HG03457 (cell line): ENCODE measurements around the gene CHST13.

Source experiments
- ATAC-seq: cut with Tn5 transposase; IDR thresholded peaks from one replicate; pipeline ENCODE4 v1.9.1; 2021; ENCODE audit warnings: moderate number of reproducible peaks; ENCODE audit not compliant: unreplicated experiment

Gene CHST13

GRCh38 chr3:126508564-126508964 is 15.4 kb upstream of the CHST13 start:
- ATAC-seq: no peak

DNA sequence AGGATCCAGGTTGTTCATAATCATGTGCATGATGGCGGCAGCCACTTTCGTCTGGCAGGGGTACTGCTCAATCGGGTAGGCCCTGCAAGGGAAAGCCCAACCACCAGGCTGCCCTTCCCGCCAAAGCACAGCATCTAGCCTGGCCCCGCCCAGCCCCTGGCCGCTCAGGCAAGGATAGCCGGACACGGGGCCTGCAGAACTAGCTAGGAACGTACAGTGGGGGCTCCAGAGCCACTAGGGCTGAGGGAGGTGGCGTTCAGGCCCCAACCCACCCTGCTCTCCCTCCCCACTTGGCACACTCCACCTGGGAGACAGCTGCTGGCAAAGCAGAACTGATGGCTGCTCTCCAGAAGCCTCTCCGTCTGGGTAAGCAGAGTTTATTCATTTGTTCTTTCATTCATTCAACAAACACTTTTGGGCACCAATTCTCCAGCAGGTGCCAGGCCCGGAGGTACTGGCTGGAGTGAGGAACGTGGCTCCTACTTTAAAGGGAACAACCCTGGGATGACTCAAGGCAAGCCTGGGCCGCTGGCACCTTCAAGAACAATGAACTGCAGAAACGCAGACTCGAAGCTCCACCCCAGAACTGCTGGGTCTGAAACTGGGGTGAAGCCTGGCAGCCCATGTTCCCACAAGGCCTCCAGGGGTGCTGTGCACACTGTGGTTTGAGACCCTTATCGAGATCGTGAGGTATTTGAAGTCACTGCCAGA is 14.2 kb upstream of the CHST13 start:
- no peak for ATAC-seq

DNA sequence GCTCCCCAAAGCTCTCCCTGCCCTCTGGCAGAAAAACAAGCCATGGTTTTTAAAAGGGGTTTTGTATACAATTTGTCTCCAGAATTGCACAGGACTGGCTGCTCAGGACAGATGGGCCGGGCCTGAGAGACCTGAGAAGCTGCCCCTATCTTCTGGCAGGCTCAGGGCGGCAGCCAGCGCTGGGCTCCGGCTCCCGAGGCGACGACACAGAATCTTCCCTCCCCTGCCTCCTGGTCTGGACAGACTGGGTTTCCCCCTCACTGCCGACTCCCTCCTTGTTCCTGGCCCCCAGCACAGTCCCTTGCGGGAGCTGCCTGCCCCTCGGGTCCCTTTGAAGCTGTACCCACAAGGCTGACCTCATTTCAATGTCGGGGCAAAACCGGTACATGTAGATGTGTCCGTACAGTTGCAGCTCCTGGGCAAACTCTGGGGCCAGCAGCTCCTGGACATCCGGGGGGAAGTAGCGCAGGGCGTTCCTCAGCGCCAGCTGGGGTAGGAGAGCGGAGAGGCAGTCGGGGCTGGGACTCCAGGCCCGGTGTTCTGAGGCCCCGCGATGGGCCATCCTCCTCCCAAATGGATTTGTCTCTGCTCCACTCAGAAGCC is 13.5 kb upstream of the CHST13 start:
- ATAC-seq: no peak

DNA sequence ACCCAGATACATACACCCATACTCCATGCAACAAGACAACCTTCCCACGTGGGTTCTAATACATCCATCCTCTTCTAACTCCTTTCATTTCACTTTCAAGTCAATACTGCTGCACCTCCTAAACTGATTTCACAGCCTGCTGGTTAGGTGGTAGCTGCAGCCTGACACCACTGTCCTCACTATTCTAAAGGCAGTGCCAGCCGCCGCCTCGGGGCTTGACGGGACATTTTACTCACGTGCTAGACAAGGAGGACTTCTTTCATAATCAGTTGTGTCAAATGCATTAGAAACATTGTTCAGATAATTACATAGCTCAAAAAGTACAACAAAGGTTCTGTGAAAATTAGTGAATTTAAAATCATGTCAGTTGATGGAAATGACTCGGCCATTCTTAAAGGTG is 12.7 kb upstream of the CHST13 start:
- no peak for ATAC-seq

GRCh38 chr3:126512026-126512425 is 11.9 kb upstream of the CHST13 start:
- no peak for ATAC-seq

GRCh38 chr3:126512916-126513650 is 10.9 kb upstream of the CHST13 start:
- ATAC-seq: no peak

DNA sequence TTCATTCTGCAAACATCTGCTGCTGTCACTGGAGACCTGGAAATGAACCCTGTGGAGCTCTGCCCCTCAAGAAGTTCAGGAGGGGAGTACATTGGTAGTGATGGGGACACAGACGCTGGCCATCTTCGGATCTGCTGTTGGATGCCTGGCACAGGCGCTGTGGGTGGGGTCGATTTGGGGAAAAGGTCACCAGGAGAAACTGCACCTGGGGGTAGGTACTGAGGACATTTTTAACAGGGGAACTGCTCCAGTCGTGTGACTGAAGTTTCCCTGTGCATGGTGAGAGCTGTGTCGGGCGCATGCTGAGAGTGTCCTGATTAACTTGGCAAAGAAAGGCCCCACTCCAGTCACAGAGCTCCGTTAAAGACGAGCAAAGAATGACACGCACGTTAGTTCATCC is 9.8 kb upstream of the CHST13 start:
- ATAC-seq: no peak

GRCh38 chr3:126515066-126515706 is 8.8 kb upstream of the CHST13 start:
- no peak for ATAC-seq

- no peak for ATAC-seq
Measured at GRCh38 chr3:126516152-126516935, 7.6 kb upstream of the CHST13 start.

GRCh38 chr3:126516936-126517290 is 7.0 kb upstream of the CHST13 start:
- no peak for ATAC-seq

DNA sequence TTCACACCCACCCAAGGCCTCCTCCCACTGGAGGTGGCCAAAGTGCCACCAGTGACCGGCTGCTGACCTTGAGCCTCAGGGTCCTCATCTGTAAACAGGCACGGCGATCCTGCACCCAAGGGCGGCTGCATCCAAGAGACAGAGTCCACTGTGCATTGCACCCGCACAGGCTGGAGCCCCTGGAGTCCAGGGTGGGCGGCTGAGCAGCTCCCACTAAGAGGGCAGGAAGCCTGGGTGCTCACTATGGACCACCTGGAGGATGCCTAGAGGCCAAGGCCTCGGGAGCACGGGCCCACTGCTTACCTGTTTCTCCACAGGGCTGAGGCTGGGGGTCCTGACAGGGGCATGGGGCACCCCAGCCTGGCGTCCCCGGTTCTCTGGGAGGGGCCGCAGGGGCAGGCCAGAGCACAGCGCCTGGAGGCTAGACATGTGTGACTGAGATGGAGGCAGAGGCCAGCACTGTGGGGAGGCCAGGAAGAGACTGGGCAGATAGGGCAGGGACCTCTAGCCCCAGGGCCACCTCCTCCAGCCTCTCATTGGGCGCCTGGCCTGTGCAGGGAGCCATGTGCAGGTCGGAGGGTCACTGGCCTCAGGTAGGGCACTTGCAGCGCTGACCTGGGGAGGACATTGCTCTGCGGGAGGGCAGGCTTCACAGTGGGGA is 6.5 kb upstream of the CHST13 start, which contains the start of gene UROC1:
TSS of gene UROC1 (minus strand) at position 483 of the 661 bp plus-strand sequence. CDS start at position 429, 54 bp downstream.
- ATAC-seq: no peak

GRCh38 chr3:126517986-126518778 is 5.8 kb upstream of the CHST13 start:
- ATAC-seq: no peak

DNA sequence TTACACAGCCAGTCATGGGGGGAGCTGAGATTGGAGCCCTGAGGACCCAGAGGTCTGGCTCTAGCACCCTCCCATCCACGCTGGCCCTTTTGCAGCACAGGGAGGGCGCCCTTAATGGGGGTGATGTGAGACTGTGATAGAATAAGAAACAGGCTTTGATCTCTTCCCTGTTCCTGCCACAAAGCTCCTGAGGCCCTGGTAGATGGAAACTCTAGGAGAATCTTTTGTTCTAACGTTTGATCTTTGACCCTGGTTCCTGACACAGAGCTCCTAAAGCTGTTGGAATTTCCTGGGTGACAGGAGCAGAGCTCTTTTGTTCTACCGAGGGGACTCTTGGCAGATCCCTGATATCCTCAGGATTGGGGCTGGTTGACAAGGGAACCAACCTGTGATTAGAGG is 5.2 kb upstream of the CHST13 start:
- no peak for ATAC-seq

GRCh38 chr3:126519506-126520455 is 4.2 kb upstream of the CHST13 start:
- no peak for ATAC-seq

DNA sequence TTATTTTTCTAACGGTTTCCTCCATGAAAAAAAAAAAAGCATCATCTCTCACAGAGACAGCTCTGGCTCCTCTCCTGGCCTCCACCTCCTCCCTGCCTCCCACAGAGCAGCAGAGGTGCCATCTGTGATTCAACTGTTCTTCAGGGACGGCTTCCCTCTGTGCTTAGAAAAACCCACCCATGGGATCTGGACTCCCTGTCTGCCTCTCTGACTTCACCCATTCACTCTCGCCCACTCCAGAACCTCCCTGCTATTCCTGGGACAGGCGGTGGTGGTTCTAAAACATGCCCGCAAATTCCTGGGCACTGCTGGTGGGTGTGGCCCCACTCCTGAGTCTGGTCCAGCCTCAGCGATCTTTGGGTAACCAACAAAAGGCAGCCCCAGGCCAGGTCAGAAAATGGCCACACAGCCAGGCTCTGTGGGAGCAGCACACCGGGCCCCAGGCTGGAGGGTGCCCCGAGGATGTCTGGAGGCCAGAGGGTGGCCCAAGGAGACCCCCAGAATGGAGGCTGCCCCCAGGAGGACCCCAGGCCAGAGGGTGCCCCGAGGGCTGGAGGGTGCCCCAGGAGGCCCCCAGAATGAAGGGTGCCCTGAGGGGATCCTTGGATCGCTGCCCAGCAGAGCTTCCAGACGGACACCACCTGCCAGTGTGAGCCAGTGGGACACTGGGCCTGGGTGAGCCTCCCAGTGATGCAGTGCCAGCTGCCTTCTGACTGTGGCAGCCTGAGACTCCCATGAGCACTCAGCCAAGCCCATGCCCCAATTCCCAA is 2.6 kb upstream of the CHST13 start:
- no peak for ATAC-seq

DNA sequence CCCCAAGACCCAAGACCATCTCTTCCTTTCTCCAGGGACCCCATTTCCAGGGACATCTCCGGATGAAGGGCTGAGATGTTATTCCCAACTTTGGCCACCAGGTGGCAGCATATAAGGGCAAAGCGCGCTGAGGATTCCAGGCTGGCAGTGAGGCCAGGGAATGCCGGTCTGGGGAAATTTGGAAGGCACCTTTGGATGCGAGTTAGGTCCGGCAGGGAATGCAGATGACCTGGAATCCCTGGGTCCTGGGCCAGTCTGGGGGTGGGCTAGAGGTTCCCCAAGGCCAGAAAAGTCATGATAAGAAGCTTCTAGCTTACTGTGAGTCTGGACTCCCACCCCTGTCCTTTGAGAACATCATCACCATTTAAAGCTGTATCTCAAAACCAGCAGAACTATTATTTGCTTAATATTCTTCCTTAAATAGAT is 1.6 kb upstream of the CHST13 start:
- no peak for ATAC-seq

DNA sequence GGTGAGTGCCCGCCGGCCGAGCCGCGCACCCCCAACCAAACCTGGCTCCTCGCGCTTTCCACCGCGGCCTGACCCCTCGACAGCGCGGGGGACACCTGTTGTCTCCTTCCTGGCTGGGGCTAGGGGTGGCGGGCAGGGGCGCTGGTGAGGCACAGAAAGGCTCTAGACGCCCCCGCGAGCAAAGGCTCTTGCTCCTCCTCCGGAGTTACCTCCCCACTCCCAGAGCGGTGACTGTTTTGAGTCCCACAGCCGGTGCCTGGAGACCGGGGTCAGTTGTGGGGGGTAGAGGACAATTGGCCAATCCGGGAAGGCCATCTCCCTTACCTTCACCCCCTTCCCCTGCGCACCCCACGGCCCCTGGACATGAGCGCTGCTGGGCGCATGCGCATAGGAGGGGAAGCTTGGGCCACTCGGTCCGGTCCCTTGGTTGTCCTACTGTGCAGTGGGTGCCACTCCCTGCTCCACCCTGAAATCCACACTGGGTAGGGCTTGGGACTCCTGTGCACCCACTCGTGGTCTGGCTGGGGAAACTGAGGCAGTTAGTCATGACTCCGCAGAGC is 554 bp downstream of the CHST13 start:
- ATAC-seq: no peak
